HG02885 (cell line): ENCODE data around the gene GNG2.
A peak's percentile ranks its signal among the peaks of the same experiment; 100 is the strongest.

Source experiments
- ATAC-seq: cut with Tn5 transposase; IDR thresholded peaks from one replicate; pipeline ENCODE4 v1.9.1; 2021; ENCODE audit warnings: mild to moderate bottlenecking; ENCODE audit not compliant: unreplicated experiment, poor library complexity

Gene GNG2

GRCh38 chr14:51884086-51884927 lies 23.9 kb downstream of the GNG2 start:
- ATAC-seq = no peak

GRCh38 chr14:51889851-51890250 lies 29.4 kb downstream of the GNG2 start:
- ATAC-seq = no peak

- ATAC-seq = no peak
Observed at GRCh38 chr14:51894250-51894649, 33.8 kb downstream of the GNG2 start.

GRCh38 chr14:51895375-51895774 lies 35.0 kb downstream of the GNG2 start:
- no peak for ATAC-seq

GRCh38 chr14:51897791-51898355 lies 37.5 kb downstream of the GNG2 start:
- no peak for ATAC-seq

- ATAC-seq = no peak
Observed at GRCh38 chr14:51901475-51902024, 41.1 kb downstream of the GNG2 start.

GRCh38 chr14:51905656-51906121 lies 45.3 kb downstream of the GNG2 start:
- peak; percentile 77 for ATAC-seq

GRCh38 chr14:51908086-51908485 lies 47.7 kb downstream of the GNG2 start:
- no peak for ATAC-seq

- ATAC-seq = no peak
Observed at GRCh38 chr14:51912112-51912786, 51.8 kb downstream of the GNG2 start.

- ATAC-seq = no peak
Observed at GRCh38 chr14:51914310-51914709, 53.9 kb downstream of the GNG2 start.

- no peak for ATAC-seq
Observed at GRCh38 chr14:51917193-51917592, 56.8 kb downstream of the GNG2 start.

- no peak for ATAC-seq
Observed at GRCh38 chr14:51921026-51921425, 60.6 kb downstream of the GNG2 start.

GRCh38 chr14:51922624-51923023 lies 62.2 kb downstream of the GNG2 start:
- no peak for ATAC-seq

- ATAC-seq = no peak
Observed at GRCh38 chr14:51924600-51924999, 64.2 kb downstream of the GNG2 start.

GRCh38 chr14:51925980-51926379 lies 65.6 kb downstream of the GNG2 start:
- ATAC-seq = no peak

GRCh38 chr14:51926449-51926848 lies 66.0 kb downstream of the GNG2 start:
- no peak for ATAC-seq

- no peak for ATAC-seq
Observed at GRCh38 chr14:51928568-51928967, 68.2 kb downstream of the GNG2 start.

- ATAC-seq = no peak
Observed at GRCh38 chr14:51929166-51929565, 68.8 kb downstream of the GNG2 start.

- ATAC-seq = no peak
Observed at GRCh38 chr14:51929910-51930682, 69.7 kb downstream of the GNG2 start.

- no peak for ATAC-seq
Observed at GRCh38 chr14:51931308-51931707, 70.9 kb downstream of the GNG2 start.
